ENCODE measurements around the gene MARCO.
"Not testable (repeated sequence)": the region's sequence is repeated elsewhere in the genome, so short reads cannot be mapped to it uniquely, and the experiment has no call there.

MARCO gene

DNA sequence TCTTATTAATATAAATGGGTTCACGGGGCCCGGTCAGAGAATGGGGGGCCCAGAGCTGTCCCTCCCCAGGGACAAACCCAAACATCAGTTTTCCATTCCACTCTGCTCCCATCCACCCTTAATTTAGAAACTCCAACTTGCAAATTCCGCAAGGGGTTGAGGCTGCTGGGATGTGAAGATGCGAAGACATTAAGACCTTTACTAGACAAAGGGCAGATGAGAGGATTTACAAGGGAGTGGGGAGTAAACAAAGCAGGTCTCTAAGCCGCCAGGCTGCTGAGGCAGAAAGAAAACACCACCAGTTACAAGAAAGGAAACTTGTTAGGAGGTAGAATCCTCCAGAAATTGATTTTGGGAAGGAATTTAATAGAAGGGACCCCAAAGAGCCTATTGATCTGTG, 33.1 kb downstream of the MARCO start:
- no peak for DNase-seq

DNA sequence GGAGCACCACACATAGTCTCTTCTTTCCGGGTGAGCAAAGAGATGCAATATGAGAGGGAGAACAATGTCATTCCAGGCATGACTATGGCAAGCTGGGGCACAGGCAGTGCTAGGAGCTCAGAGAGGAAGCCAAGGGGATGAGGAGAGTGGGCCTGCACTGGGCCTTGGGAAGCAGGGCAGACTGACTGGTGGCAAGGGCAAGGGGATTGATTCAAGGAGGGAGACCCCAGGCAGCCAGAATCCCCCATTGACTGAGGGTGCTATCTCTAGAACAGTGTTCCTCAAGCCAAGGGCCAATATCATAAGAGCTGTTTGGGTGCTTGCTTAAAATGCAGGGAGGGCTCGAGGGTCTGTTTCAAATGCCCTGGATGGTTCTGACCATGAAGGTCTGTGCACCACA, 36.1 kb downstream of the MARCO start:
- DNase-seq: no peak

DNA sequence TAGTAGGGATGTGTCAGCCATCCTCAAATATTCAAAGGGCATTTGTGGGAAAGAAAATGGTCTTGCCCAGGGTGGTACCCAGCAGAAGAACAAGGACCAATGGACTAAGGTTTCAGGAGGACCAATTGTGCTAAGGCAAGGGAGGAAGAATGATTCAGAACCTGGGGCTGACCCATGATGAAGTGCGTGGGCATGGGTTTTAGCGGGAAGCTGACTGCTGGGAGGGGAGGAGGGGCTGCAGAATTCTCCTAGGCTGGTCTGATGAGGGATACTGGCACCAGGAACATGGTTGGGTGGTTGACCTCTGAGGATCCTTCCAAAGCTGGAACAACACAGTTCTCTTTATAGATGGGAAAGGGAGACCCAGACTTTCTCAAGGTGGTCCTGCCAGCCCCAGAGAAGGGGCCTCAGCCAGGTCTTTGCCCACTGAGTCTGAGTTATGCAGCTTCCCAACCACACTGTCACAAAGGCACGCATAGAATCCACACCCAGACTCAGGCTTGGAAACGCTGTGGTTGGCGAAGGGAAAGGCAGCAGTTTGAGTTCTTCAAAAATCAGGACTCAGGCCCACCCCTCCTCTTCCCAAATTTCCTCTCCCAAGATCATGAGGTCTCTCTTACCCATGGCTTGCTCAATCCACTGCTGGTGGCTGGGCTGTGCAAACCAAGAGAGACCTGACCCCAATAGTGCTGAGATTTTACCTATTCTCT, 37.3 kb downstream of the MARCO start:
- DNase-seq: no peak

DNA sequence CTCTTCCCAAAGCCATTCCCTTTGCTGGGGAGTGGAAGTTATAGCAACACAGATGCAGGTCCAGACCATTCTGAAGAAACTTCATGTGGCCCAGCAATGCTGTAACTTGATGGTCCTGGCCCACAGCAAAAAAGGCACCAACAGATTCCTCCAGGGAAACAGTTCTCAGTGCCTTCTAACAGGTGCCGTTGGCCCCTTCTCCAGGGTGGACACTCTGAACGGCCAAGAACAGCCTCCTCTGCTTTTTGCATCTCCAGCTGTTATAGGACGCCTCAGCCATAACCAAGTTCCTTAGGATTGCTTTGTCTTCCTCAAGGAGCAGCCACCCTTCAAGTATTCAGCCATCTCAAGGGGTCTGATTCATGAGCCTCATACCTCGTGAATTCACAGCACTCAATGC, 38.0 kb downstream of the MARCO start:
- no peak for DNase-seq

DNA sequence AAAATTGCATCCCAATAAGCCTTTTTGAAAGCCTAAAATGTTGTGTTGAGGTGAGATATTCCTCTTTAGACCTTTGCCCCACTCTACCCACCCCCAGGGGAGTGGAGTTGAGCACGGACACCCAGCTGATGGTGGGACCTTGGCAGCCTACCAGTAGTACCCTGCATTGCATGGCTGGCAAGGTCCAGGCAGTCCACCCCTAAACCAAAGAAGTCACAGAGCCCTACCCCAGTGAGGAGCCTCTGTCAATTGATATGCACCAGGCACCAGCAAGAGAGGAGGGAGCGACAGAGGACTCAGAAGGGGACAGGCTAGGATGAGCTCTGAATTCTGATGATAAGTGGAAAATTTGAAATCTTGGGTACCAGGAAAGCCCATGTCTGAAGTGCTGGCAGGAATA, 38.6 kb downstream of the MARCO start:
- no peak for DNase-seq

DNA sequence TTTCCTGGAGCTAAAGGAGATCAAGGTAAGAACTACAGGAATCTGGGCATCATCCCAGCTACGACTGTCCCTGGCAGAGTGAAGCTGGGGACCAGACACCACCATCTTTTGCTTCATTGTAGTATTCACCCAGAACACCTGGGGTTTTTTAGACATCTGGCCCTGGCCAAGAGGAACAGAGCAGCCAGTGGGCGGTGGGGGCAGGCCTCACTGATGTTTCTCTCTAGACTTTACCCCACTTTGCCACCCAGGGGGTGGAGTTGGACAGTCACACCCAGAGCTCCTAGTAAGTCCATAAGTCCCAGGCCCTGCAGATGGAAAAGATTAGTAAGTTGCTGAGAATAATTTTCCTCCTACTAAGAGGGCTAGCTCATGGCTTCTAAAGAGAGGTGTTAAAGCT, 39.6 kb downstream of the MARCO start:
- DNase-seq: no peak

DNA sequence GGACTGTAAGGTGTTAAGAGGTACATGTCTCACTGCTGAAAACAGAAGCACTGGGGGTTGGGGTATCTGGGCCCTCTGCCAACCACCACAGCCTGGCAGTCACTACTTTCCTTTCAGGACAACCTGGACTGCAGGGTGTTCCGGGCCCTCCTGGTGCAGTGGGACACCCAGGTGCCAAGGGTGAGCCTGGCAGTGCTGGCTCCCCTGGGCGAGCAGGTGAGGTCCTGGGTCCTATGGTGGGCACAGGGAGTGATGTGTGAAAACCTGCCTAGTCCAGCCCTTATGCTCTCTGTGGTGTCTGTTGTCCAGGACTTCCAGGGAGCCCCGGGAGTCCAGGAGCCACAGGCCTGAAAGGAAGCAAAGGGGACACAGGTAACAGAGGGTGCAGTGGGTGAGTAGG, 40.0 kb downstream of the MARCO start:
- no peak for DNase-seq

DNA sequence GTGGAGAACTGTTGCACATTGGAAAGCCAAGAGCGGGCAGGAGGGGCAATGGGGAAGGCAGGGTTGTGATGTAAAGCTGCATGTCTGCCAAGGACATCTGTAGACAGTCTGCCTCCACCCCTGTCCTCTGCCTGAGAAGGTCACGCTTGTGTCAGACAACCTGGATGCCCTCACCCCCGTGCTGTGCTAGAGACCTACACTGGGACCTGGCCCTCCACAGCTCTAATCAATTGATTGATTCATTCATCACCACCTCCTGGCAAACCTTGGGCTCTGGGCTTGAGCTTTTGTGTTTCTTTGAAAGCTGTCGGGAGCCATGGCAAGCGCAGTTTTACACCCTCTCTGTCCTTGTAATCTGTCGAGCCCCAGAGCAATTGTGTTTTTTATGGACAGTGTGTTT, 41.1 kb downstream of the MARCO start:
- no peak for DNase-seq

DNA sequence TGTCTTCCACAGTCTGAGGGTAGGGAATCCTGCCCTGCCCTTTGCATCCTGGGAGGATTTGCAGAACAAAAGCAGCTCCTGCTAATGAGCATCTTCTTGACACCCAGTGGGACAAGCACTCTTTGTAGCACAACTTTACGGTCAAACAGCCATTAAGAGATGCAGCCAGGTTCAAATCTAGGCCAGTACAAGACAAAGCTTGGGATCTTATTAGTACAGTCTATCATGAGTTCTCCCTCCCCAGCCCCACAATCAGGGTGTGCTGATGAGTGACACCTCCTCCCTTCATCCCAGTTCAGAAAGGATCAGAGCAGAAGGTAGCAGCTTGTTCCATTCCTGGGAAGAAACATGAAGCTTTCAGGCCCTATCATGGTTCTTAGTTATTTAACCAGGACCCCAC, 41.9 kb downstream of the MARCO start:
- DNase-seq: no peak

DNA sequence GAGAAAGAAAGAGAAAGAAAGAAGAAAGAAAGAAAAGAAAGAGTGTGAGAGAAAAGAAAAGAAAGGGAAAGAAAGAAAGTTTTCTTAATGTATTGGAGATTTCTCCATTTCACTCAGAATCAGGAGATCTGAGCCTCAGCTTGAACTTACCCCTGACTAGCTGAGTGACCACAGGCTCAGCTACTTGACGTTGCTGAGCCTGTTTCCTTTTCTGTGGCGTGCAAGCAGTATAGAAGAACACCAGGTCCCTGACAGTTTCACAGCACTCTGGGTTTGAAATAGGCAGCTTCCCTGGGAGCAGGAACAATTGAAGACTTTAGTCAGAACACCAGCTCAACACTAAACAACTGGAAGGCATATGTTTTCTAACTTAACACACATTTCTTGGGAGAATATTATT, 44.7 kb downstream of the MARCO start:
- DNase-seq: no peak

DNA sequence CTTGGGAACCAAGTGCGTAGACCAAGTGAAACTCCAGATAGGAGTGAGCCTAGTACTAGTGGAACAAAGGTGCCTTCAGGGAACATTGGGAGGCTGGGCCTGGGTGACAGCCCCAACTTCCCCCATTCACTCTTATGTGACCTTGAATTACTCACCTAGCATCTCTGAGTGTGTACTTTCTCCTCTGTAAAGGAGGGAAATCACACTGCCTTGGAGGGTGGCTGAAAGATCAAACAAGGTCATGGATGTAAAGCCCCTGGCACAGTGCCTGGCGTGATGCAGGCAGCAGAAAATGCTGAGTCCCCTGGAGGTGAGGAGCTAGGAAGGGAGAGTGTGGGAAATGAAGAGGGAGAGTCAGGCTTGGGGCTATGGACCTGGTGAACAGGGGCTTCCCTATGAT, 45.9 kb downstream of the MARCO start:
- DNase-seq: no peak

DNA sequence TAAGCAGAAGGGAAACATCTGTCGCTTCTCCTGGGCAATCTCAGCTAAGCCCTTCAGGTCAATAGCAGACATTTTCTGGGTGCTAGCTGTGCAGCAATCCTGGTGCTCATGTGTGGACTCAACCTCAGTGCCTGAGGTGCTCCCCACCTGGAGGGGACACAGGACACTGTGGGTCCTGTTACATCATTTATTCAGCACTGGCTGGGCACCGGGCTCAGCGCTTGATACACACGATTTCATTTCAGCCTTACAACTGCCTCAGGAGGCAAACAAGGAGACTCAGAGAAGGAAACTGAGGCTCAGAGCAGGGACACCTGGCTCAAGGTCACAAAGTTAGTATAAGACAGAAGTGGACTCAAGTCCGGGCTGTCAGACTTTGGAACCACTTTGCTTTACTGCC, 46.7 kb downstream of the MARCO start:
- no peak for DNase-seq

DNA sequence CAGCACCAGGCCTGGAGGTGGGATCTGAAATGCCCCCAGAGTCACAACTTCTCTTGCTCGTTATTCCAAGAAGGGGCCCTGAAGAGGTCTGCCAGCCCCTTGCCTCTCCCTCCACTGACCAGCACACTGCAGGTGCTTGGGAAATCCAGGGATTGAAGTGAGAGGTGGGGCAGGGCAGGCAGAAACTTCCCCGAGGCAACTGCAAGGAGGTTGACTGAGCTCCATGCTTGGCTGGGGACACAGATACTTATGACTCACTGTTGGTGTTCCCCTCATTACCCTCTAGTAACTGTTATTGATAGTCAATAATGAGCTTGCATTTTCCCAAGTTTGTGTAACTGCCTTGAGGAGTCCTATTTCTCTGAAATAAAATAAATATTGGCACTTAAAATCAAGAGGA, 47.5 kb downstream of the MARCO start:
- no peak for DNase-seq

DNA sequence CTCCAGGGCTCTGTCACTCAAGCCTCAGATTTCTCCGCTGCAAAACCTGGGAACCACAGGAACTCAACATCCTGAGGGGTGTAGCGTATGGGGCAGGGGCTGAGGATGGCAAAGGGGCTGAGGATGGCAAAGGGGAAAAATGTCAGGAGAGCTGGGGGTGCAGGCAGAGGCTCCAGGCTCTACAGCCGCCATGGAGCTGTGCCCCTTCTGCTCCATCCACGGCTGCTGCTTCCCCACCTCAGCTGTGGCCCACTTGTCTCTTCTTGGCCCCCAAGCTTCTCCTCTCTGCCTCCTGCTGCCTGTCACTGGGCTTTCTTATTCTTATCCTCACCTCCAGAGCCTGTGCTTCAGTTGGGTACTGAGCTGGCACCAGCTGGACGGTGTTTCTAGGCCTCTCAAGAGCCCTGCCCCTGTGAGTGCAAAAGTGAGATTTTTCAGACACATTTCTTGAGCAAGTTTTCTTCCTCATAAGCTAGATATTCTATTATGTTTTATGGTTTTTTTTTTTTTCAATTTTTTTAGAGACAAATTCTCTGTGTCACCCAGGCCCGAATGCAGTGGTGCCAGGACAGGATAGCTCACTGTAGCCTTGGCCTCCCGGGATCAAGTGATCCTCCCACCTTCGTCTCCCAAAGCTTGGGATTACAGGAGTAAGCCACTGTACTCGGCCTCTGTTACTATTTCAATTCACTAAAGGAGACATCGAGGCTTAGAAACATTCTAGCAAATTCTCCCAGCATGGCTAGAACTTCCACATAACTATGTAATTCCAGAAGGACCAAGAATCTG, 49.0 kb downstream of the MARCO start:
- no peak for DNase-seq

DNA sequence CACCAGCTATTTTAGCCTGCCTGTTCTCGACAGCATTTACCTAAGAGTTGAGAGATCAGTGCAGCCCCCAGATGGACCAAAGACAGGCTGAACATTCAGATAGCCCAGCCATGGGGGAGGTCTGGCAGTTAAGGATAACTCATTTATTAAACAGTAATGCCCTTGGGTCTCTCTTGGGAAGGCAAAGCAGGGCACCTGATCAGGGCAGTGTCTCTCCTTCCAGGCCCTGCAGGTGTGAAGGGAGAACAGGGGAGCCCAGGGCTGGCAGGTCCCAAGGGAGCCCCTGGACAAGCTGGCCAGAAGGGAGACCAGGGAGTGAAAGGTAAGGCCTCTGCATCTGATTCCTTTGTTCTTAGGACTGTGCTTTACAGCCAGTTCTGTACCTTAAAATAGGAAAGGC, 49.6 kb downstream of the MARCO start:
- DNase-seq: no peak

DNA sequence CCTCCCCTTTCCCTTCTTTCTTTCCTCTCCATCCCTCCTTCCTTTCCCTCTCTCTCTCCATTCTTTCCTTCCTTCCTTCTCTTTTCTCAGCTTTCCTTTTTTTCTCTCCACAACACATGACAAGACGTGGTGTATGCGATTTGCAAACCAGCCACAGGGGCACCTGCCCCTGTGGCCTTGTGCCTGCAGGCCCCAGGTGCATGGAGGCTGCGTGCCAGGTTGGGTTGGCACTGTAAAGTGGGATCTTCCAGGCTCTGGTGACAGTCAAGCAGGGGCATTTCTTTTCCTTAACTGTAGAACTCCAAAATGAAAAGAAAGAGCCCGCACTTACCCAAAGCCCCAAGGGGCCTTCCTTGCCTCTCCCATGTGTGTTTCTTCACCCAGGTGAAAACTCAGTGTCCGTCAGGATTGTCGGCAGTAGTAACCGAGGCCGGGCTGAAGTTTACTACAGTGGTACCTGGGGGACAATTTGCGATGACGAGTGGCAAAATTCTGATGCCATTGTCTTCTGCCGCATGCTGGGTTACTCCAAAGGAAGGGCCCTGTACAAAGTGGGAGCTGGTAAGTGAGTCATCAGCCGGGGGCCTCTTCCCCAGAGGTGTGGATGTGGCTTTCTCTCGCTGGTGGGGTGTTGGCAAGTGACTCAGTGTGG, 50.9 kb downstream of the MARCO start:
- no peak for DNase-seq

DNA sequence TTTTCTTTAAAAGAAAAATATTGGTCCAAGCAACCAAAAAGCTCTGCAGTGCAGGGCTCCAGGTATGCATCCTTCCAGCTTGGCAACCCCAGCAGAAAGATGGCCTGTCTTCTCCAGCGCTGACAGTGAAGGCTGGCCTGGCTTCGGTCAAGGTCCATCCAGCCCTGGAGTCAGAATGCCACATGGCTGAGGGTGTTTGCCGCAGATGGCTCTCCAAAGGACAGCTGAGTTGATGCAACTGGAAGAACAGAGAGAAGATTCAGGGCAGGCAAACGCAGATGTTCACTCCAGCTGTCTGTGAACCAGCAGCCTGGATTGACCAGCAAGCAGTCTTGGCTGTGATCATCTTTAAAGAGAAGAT, 51.4 kb downstream of the MARCO start:
- no peak for DNase-seq

DNA sequence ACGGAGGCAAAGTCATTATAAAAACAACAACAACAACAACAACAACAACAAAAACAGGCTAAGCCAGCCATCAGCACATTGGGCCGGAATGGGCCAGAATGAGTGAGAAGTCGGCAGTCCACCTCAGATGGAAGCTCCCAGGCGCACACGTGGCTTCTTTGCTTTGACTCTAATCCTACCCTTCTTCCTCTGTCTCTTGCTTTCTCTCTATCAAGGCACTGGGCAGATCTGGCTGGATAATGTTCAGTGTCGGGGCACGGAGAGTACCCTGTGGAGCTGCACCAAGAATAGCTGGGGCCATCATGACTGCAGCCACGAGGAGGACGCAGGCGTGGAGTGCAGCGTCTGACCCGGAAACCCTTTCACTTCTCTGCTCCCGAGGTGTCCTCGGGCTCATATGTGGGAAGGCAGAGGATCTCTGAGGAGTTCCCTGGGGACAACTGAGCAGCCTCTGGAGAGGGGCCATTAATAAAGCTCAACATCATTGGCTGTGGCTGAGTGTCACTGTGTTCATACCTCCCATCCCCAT, 52.2 kb downstream of the MARCO start:
- DNase-seq: no peak

DNA sequence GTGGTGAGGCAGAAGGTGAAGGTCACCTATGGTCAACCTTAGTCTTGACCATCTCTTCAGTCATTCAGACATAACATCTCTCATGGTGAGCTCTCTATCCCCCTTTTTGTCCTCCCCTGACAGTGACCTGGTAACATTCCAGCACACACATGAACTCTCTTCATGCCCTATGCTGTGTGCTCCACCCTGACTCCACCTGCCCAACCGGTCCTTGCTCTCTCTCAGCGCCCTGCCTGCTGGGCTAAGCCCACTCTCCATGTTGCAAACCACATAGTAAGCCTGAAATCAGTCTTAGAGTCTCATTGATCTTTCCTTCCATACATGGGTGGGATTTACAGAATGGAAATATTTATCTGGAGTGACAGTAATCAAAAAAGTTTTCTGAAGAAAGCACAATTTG, 52.8 kb downstream of the MARCO start:
- DNase-seq: no peak

DNA sequence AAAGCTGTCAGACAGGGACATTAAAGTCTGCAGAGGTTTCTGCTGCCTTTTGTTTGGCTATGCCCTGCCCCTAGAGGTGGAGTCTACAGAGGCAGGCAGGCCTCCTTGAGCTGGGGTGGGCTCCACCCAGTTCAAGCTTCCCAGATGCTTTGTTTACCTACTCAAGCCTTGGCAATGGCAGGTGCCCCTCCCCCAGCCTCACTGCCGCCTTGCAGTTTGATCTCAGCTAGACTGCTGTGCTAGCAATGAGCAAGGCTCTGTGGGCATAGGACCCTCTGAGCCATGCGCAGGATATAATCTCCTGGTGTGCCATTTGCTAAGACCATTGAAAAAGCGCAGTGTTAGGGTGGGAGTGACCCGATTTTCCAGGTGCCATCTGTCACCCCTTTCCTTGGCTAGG, 61.9 kb downstream of the MARCO start:
- DNase-seq: not testable (repeated sequence)

DNA sequence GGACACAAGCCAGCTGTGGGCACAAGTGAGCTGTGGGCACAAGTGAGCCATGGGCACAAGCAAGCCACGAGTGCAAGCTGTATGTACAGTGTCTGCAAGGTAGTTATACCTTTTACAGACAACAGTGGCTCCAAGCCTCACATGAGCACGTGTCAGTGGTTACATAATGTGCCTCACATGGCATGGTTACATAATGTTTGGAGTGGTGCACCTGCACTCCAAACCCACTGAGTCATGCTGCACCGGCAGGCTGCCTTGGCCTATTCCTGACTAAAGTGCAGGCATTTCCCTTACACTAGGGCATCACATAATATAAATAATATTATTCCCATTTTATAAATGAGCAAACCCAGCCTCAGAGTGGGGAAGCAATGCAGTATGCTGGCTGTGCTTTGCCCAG, 62.6 kb downstream of the MARCO start:
- DNase-seq: no peak

DNA sequence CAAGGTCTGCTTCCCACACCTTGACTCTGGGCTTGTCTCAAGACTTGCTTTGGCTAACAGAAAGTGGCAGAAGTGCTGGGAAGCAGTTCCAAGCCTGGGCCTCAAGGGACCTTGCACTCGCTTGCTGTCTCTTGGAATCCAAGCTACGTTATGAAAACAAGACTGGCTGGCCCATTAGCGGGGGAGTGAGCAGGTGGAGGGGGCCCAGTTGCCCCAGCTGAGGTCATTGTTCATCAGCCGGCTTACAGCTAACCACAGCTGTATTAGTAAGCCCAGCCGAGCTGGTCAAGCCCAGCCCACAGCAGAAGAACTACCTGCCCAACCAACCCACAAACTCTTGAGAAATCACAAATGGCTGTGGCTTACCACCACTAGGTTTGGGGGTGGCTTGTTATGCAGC, 63.1 kb downstream of the MARCO start:
- peak; percentile 38 for DNase-seq

DNA sequence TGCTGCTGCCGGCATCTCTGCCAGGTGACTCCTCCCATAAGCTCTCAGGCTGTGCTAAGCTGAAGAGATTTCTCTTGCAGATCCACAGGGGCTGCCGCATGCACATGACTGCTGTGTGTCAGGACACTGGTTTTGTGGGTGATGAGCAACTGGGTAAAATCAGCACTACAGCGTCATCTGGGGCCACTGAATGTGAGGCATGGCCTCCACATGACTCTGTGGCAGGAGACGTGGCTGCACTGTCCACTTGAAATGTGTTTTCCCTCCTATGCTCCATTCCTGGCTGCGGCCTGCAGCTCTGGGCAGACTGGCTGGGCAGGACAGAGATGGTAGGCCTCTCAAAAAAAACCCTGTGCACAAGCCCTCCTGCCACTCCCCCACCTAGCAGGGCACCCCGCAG, 63.6 kb downstream of the MARCO start:
- no peak for DNase-seq

DNA sequence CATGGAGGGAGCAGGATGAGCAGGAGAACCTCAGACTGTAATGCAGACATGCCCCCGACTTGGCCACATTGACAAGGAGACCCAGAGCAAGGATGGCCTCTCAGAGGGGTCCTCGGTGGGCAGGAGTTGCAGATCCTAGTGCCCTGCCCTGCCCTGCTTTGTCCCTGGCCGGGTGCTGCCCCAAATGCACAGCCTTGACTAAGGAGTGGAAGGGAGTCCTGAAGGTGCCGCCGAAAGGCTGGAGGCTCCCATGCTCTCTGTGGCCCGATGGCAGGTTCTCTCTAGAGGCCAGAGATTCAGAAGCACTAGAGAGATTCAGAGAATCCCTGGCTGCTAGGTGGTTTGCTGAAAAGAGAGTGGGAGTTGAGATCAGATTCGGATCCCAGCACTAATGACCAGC, 64.4 kb downstream of the MARCO start:
- DNase-seq: no peak
